CD14-positive monocyte (primary cell): ENCODE measurements around the gene DCUN1D5. TPM values are rescaled to one million over a fixed set of nuclear protein-coding genes. Genes with fewer than 3 reads are reported as not detected.
A peak's percentile ranks its signal among the peaks of the same experiment; 100 is the strongest.

ENCODE experiments used
- DNase-seq, 3 donors: peaks; one replicate each; pipeline ENCODE4 v3.0.0-alpha.2; 2011 to 2022
- H2AFZ ChIP-seq: 2 replicates; pipeline ENCODE4 v1.6.0; 2012; ENCODE audit warnings: mild to moderate bottlenecking, low read depth, low read length, inconsistent platforms; ENCODE audit not compliant: insufficient read depth, poor library complexity, severe bottlenecking
- H3K27ac ChIP-seq, 2 donors: 1 replicate in 1 of 2; 2 replicates in 1 of 2; pipeline ENCODE4 v1.5.1; 2012 to 2013; ENCODE audit warnings: low read length in 2 of 2, control low read depth in 1 of 2, inconsistent platforms in 1 of 2, low read depth in 1 of 2, mild to moderate bottlenecking in 1 of 2
- H3K27me3 ChIP-seq, 2 donors: one replicate each; pipeline versions ENCODE4 v1.6.0 to v1.6.1; 2011 to 2013; ENCODE audit warnings: low read length in 2 of 2; ENCODE audit not compliant: control insufficient read depth in 2 of 2, insufficient read depth in 2 of 2
- H3K36me3 ChIP-seq, 2 donors: replicated peaks in 1 of 2; 1 replicate in 1 of 2; 2 replicates in 1 of 2; pipeline versions ENCODE4 v1.5.1 to v1.6.1; 2012 to 2013; ENCODE audit warnings: low read length in 2 of 2, control low read depth in 1 of 2, inconsistent platforms in 1 of 2, mild to moderate bottlenecking in 1 of 2; ENCODE audit not compliant: insufficient read depth in 2 of 2, control insufficient read depth in 1 of 2
- H3K4me1 ChIP-seq, 2 donors: 1 replicate in 1 of 2; 2 replicates in 1 of 2; pipeline versions ENCODE4 v1.5.1 to v1.6.1; 2012 to 2013; ENCODE audit warnings: low read length in 2 of 2, control low read depth in 1 of 2, inconsistent platforms in 1 of 2, mild to moderate bottlenecking in 1 of 2, moderate library complexity in 1 of 2; ENCODE audit not compliant: insufficient read depth in 2 of 2, control insufficient read depth in 1 of 2
- H3K4me2 ChIP-seq: replicated peaks from 2 replicates; pipeline ENCODE3; 2012; ENCODE audit warnings: low read length, moderate library complexity, mild to moderate bottlenecking; ENCODE audit not compliant: poor library complexity, severe bottlenecking; ENCODE audit errors: extremely low read depth
- H3K4me3 ChIP-seq, 3 experiments: fragments of 200-600 bp in 1 of 3; sonication (generic) in 1 of 3; replicated peaks in 1 of 3; 1 replicate in 2 of 3; 2 replicates in 1 of 3; pipeline ENCODE4 v1.5.1; 2011 to 2013; ENCODE audit warnings: low read length in 3 of 3, mild to moderate bottlenecking in 3 of 3, control low read depth in 2 of 3, low read depth in 2 of 3, inconsistent platforms in 1 of 3, moderate library complexity in 1 of 3
- H3K79me2 ChIP-seq: 2 replicates; pipeline ENCODE4 v1.6.0; 2012; ENCODE audit warnings: mild to moderate bottlenecking, control low read depth, inconsistent platforms, low read length, moderate library complexity; ENCODE audit not compliant: insufficient read depth
- H3K9ac ChIP-seq: 2 replicates; pipeline ENCODE4 v1.6.0; 2017; ENCODE audit warnings: low read length, mild to moderate bottlenecking; ENCODE audit not compliant: insufficient read depth, poor library complexity, severe bottlenecking
- H3K9me3 ChIP-seq, 2 donors: replicated peaks in 1 of 2; 1 replicate in 1 of 2; 2 replicates in 1 of 2; pipeline versions ENCODE4 v1.5.1 to v1.6.1; 2012 to 2013; ENCODE audit warnings: low read length in 2 of 2, control low read depth in 1 of 2; ENCODE audit not compliant: control insufficient read depth in 1 of 2, insufficient read depth in 1 of 2
- H4K20me1 ChIP-seq: 2 replicates; pipeline ENCODE4 v1.6.0; 2012; ENCODE audit warnings: mild to moderate bottlenecking, low read length, control low read depth, moderate library complexity; ENCODE audit not compliant: insufficient read depth
- H3K27ac Mint-ChIP-seq, 7 donors: one replicate each; pipeline ENCODE4 v1.8.0; 2020; ENCODE audit warnings: mild to moderate bottlenecking in 7 of 7, mixed read lengths in 7 of 7, moderate library complexity in 6 of 7, inconsistent platforms in 2 of 7
- H3K27me3 Mint-ChIP-seq, 3 donors: one replicate each; pipeline ENCODE4 v1.8.0; 2021 to 2022; ENCODE audit warnings: low read depth in 3 of 3, mild to moderate bottlenecking in 3 of 3, mixed read lengths in 3 of 3, moderate library complexity in 3 of 3, inconsistent platforms in 1 of 3
- H3K36me3 Mint-ChIP-seq, 2 donors: one replicate each; pipeline ENCODE4 v1.8.0; 2020; ENCODE audit warnings: mixed read lengths in 2 of 2, inconsistent platforms in 1 of 2, mild to moderate bottlenecking in 1 of 2
- H3K4me1 Mint-ChIP-seq: one replicate; pipeline ENCODE4 v1.8.0; 2020; ENCODE audit warnings: mild to moderate bottlenecking, mixed read lengths
- H3K4me3 Mint-ChIP-seq, 2 donors: one replicate each; pipeline ENCODE4 v1.8.0; 2020; ENCODE audit warnings: mild to moderate bottlenecking in 2 of 2, mixed read lengths in 2 of 2, moderate library complexity in 1 of 2
- H3K9me3 Mint-ChIP-seq, 7 donors: one replicate each; pipeline ENCODE4 v1.8.0; 2020 to 2022; ENCODE audit warnings: mixed read lengths in 7 of 7, mild to moderate bottlenecking in 6 of 7, moderate library complexity in 6 of 7, inconsistent platforms in 2 of 7
- WGBS: methylation state at CpG from one replicate; pipeline ENCODE4 v1.1.5; 2013; ENCODE audit warnings: missing lambda C conversion rate; ENCODE audit not compliant: insufficient coverage; 5-methylcytosine and 5-hydroxymethylcytosine counted together
- intact Hi-C, 2 donors: fragments of 100-400 bp; cut with micrococcal nuclease; formaldehyde crosslinking; loops; one replicate each; pipeline versions ENCODE4 v1.15.0 to v1.15.1; 2023
- polyA plus RNA-seq, 3 donors: library from polyadenylated mRNA; depleted of rRNA in 1 of 3; unstranded in 2 of 3; stranded (reverse) in 1 of 3; fragments of 300-500 nt in 2 of 3; fragments of >200 nt in 1 of 3; fragmentation: Illumina TruSeq in 2 of 3; gene quantifications; 1 replicate in 2 of 3; 2 replicates in 1 of 3; pipeline ENCODE4 v1.2.3, GENCODE V29; 2012 to 2021
- TF ChIP-seq, protein P1 (sequence below): fragments of 200-600 bp; IDR thresholded peaks from one replicate; pipeline ENCODE4 v1.8.0; 2022; ENCODE audit warnings: antibody characterized with exemption, mild to moderate bottlenecking

The DCUN1D5 gene
- polyA plus RNA-seq, 3 donors, result 7.8 to 20.3 (median 19.5) TPM

DNA sequence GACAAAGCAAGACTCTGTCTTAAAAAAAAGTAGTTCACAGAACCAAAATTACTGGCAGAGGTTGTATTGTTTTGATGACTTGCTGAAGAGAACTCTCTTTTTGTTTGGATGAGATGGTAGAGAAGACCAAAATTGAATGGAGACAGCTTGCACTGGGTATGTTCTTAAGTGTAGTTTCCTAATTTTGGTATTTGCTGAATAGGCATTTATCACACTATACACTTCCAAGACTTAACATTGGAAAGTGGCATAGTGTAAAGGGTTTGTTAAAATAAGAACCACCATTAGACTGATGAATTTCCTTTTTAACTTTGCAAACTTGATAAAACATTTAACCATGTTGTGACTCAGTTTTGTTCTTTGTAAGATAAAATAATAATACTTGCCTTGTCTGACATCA lies 5.3 kb upstream of the DCUN1D5 start:
- no peak overlapping the region for H3K9ac ChIP-seq
- H3K9me3 ChIP-seq, result no peaks in the 10 kb centered on the region
- DNase-seq, result no peak
- no peak overlapping the region for H3K4me3 Mint-ChIP-seq
- no peak overlapping the region for H3K27ac Mint-ChIP-seq
- H4K20me1 ChIP-seq, result no peaks in the 10 kb centered on the region
- H2AFZ ChIP-seq, result no peak overlapping the region
- TF ChIP-seq, protein P1, sequence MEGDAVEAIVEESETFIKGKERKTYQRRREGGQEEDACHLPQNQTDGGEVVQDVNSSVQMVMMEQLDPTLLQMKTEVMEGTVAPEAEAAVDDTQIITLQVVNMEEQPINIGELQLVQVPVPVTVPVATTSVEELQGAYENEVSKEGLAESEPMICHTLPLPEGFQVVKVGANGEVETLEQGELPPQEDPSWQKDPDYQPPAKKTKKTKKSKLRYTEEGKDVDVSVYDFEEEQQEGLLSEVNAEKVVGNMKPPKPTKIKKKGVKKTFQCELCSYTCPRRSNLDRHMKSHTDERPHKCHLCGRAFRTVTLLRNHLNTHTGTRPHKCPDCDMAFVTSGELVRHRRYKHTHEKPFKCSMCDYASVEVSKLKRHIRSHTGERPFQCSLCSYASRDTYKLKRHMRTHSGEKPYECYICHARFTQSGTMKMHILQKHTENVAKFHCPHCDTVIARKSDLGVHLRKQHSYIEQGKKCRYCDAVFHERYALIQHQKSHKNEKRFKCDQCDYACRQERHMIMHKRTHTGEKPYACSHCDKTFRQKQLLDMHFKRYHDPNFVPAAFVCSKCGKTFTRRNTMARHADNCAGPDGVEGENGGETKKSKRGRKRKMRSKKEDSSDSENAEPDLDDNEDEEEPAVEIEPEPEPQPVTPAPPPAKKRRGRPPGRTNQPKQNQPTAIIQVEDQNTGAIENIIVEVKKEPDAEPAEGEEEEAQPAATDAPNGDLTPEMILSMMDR, result no peak
- peaks cover 36 to 44% of the 10 kb centered on the region in 2 donors for H3K27me3 ChIP-seq
- no peaks in the 10 kb centered on the region for H3K36me3 ChIP-seq
- no peak overlapping the region for H3K27ac ChIP-seq
- no peaks in the 10 kb centered on the region for H3K79me2 ChIP-seq
- peaks cover 18 to 41% (median 26%) of the 10 kb centered on the region in 3 donors for H3K27me3 Mint-ChIP-seq
- H3K4me1 ChIP-seq, result peaks cover 4 to 5% of the 10 kb centered on the region in 2 donors
- peaks cover 0 to 2% of the 10 kb centered on the region in 2 donors for H3K36me3 Mint-ChIP-seq
- H3K4me3 ChIP-seq, result no peak overlapping the region
- intact Hi-C loops, result no loop called here
- H3K4me1 Mint-ChIP-seq, result peaks cover 3% of the 10 kb centered on the region
- H3K9me3 Mint-ChIP-seq, result peaks cover 0 to 7% (median 2%) of the 10 kb centered on the region in 7 donors
- no peak overlapping the region for H3K4me2 ChIP-seq

DNA sequence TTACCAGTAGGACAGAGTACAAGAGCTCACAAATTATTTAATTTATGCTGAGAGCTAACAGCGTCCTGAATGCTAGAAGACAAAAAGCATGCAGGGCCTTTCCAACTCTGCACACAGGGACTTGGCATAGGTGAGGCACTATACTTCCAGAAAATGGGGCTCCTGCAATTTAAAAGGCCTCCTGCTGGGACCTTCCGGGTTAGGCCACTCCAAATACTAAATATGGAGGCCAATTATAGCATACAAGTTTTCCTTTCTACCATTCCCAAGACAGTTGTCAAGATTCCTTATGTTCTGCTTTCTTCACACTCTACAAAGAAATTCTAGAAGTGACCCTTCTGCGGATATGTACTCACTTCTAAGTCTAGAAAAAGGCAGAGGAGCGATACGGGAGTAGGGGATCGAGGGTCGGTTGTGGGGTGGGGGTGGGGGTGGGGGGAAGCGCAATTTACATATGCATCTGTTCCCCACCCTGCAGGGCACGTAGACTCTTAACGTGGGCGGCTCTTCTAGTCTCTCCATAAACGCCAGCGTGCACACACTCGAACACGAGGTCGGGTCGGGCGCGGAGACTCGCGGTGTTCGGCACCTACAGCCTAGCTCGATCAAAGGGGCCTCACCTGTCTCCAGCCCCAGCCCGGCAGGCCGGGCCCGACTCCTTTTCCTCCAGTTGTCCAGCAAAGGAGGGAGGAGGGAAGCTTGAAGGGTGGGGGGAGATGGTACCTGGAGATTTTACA lies 728 bp downstream of the DCUN1D5 start:
- WGBS, result 0% methylated on average over 16 of the region's 26 CpGs
- H3K9ac ChIP-seq, result peak overlapping the region; percentile 82

More for the DNA sequence above, 728 bp downstream of the DCUN1D5 start:
- Histone ChIP-seq H3K4me3 (peak overlapping the region; percentile 64 to 91 (median 81)), H3K4me2 (peak overlapping the region; percentile 79), H3K79me2 (peaks cover 44% of the 10 kb centered on the region), H2AFZ (peak overlapping the region; percentile 96), H3K4me1 (peaks cover 13 to 26% of the 10 kb centered on the region in 2 donors), H3K27me3 (peaks cover 22 to 36% of the 10 kb centered on the region in 2 donors), H4K20me1 (no peaks in the 10 kb centered on the region), H3K27ac (peak overlapping the region; percentile 49 to 81), H3K9me3 (no peaks in the 10 kb centered on the region), H3K36me3 (peaks cover 0 to 15% of the 10 kb centered on the region in 2 donors)
- H3K36me3 Mint-ChIP-seq, result peaks cover 15 to 17% of the 10 kb centered on the region in 2 donors
- TF ChIP-seq, protein P1, result no peak
- peaks cover 7 to 24% (median 19%) of the 10 kb centered on the region in 3 donors for H3K27me3 Mint-ChIP-seq
- peak overlapping the region; percentile 89 to 96 for H3K4me3 Mint-ChIP-seq
- intact Hi-C loops, result no loop called here
- peaks cover 0 to 8% (median 2%) of the 10 kb centered on the region in 7 donors for H3K9me3 Mint-ChIP-seq
- H3K4me1 Mint-ChIP-seq, result peaks cover 22% of the 10 kb centered on the region
- peak in 1 of 3 donors; percentile 12 for DNase-seq
- H3K27ac Mint-ChIP-seq, result peak overlapping the region; percentile 84 to 95 (median 93)
